Measurements from ENCODE around the gene TRAM2. TPM values are rescaled to one million over a fixed set of nuclear protein-coding genes. Genes with fewer than 3 reads are reported as not detected.

Gene TRAM2
- total and polyA plus RNA-seq, 2 of the 13 experiments (the other 11 are each of a cell fraction or from before 2014, with no cell fraction given) = 49.1 to 72.5 TPM

DNA sequence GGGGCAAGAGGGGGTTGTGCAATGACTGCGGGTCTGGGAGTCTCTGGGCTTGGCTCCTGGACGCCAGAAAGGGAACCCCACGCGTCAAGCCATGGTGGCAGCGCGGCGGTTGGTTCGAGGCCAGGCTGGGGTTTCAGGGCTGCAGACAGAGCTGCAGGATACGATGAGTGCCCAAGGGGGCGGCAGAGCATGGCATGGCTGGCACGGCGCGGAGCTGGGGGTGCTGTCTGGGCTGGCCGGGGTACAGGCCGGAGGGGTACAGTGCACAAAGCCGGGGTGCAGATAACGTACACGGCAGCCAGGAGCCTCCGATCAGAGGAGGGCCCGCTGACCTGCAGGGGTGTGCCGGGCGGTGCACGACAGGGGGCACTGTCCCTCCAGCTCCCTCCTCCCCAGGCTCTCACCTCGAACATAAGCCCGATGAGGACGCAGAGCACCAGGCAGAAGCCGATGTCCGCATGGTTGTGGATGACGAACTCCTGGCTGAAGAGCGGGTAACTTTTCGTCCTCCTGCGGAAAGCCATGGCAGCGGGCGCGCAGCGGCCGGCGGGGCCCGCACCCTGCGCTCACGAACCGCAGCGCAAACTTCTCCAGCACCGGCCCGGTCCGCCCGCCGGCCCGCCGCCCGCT is 353 bp downstream of the TRAM2 start (continued):
- TF ChIP-seq, protein P1, sequence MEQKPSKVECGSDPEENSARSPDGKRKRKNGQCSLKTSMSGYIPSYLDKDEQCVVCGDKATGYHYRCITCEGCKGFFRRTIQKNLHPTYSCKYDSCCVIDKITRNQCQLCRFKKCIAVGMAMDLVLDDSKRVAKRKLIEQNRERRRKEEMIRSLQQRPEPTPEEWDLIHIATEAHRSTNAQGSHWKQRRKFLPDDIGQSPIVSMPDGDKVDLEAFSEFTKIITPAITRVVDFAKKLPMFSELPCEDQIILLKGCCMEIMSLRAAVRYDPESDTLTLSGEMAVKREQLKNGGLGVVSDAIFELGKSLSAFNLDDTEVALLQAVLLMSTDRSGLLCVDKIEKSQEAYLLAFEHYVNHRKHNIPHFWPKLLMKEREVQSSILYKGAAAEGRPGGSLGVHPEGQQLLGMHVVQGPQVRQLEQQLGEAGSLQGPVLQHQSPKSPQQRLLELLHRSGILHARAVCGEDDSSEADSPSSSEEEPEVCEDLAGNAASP (CRISPR knock-in tag; IDR thresholded peaks at IDR 0.05; ENCODE audit: borderline replicate concordance) = peak; percentile 54; the same call in 1 of the 2 replicates
- TF ChIP-seq, protein P2, sequence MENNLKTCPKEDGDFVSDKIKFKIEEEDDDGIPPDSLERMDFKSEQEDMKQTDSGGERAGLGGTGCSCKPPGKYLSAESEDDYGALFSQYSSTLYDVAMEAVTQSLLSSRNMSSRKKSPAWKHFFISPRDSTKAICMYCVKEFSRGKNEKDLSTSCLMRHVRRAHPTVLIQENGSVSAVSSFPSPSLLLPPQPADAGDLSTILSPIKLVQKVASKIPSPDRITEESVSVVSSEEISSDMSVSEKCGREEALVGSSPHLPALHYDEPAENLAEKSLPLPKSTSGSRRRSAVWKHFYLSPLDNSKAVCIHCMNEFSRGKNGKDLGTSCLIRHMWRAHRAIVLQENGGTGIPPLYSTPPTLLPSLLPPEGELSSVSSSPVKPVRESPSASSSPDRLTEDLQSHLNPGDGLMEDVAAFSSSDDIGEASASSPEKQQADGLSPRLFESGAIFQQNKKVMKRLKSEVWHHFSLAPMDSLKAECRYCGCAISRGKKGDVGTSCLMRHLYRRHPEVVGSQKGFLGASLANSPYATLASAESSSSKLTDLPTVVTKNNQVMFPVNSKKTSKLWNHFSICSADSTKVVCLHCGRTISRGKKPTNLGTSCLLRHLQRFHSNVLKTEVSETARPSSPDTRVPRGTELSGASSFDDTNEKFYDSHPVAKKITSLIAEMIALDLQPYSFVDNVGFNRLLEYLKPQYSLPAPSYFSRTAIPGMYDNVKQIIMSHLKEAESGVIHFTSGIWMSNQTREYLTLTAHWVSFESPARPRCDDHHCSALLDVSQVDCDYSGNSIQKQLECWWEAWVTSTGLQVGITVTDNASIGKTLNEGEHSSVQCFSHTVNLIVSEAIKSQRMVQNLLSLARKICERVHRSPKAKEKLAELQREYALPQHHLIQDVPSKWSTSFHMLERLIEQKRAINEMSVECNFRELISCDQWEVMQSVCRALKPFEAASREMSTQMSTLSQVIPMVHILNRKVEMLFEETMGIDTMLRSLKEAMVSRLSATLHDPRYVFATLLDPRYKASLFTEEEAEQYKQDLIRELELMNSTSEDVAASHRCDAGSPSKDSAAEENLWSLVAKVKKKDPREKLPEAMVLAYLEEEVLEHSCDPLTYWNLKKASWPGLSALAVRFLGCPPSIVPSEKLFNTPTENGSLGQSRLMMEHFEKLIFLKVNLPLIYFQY (CRISPR knock-in tag; IDR thresholded peaks at IDR 0.05; ENCODE audit: borderline replicate concordance) = peak; percentile 70; the same call in 1 of the 2 replicates
- no peak for TF ChIP-seq ZNF780A (CRISPR knock-in tag; IDR thresholded peaks at IDR 0.05)
- TF ChIP-seq HOXA5 (CRISPR knock-in tag; IDR thresholded peaks at IDR 0.05) = no peak
- TF ChIP-seq NFRKB (IDR thresholded peaks at IDR 0.05) = no peak
- TF ChIP-seq, protein P3, sequence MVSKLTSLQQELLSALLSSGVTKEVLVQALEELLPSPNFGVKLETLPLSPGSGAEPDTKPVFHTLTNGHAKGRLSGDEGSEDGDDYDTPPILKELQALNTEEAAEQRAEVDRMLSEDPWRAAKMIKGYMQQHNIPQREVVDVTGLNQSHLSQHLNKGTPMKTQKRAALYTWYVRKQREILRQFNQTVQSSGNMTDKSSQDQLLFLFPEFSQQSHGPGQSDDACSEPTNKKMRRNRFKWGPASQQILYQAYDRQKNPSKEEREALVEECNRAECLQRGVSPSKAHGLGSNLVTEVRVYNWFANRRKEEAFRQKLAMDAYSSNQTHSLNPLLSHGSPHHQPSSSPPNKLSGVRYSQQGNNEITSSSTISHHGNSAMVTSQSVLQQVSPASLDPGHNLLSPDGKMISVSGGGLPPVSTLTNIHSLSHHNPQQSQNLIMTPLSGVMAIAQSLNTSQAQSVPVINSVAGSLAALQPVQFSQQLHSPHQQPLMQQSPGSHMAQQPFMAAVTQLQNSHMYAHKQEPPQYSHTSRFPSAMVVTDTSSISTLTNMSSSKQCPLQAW (CRISPR knock-in tag; IDR thresholded peaks at IDR 0.05) = no peak; the same call in none of the 2 replicates
- no peak for TF ChIP-seq NFATC3 (CRISPR knock-in tag; IDR thresholded peaks at IDR 0.05)
- no peak for TF ChIP-seq GPN1 (CRISPR knock-in tag; IDR thresholded peaks at IDR 0.05; ENCODE audit: borderline replicate concordance)
- TF ChIP-seq ZNF3 (CRISPR knock-in tag; IDR thresholded peaks at IDR 0.05) = no peak
- TF ChIP-seq MAFF (IDR thresholded peaks at IDR 0.05; ENCODE audit: low read depth, low read length) = no peak
- TF ChIP-seq, protein P4, sequence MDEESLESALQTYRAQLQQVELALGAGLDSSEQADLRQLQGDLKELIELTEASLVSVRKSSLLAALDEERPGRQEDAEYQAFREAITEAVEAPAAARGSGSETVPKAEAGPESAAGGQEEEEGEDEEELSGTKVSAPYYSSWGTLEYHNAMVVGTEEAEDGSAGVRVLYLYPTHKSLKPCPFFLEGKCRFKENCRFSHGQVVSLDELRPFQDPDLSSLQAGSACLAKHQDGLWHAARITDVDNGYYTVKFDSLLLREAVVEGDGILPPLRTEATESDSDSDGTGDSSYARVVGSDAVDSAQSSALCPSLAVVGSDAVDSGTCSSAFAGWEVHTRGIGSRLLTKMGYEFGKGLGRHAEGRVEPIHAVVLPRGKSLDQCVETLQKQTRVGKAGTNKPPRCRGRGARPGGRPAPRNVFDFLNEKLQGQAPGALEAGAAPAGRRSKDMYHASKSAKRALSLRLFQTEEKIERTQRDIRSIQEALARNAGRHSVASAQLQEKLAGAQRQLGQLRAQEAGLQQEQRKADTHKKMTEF (CRISPR knock-in tag; IDR thresholded peaks at IDR 0.05) = peak; percentile 12; the same call in 1 of the 2 replicates
- 0 out of 2 replicates have a peak, but pooled peaks have one; percentile 18 for TF ChIP-seq ETV6 (CRISPR knock-in tag; conservative IDR thresholded peaks at IDR 0.05)
- TF ChIP-seq RBFOX2 (IDR thresholded peaks at IDR 0.05; ENCODE audit: low read depth, low read length) = peak; percentile 89
- TF ChIP-seq, protein P5, sequence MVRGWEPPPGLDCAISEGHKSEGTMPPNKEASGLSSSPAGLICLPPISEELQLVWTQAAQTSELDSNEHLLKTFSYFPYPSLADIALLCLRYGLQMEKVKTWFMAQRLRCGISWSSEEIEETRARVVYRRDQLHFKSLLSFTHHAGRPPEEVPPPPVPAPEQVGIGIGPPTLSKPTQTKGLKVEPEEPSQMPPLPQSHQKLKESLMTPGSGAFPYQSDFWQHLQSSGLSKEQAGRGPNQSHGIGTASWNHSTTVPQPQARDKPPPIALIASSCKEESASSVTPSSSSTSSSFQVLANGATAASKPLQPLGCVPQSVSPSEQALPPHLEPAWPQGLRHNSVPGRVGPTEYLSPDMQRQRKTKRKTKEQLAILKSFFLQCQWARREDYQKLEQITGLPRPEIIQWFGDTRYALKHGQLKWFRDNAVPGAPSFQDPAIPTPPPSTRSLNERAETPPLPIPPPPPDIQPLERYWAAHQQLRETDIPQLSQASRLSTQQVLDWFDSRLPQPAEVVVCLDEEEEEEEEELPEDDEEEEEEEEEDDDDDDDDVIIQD (CRISPR knock-in tag; IDR thresholded peaks at IDR 0.05; ENCODE audit: low read depth) = no peak
- no peak for TF ChIP-seq PTBP1 (IDR thresholded peaks at IDR 0.05; ENCODE audit: low read depth, low read length, poor library complexity, severe bottlenecking)
- TF ChIP-seq ZNF558 (CRISPR knock-in tag; IDR thresholded peaks at IDR 0.05; ENCODE audit: borderline replicate concordance) = peak; percentile 78; the same call in 1 of the 2 replicates
- no peak for TF ChIP-seq SRF (IDR thresholded peaks at IDR 0.05; ENCODE audit: low read depth, low read length)
- TF ChIP-seq ZNF749 (CRISPR knock-in tag; IDR thresholded peaks at IDR 0.05; ENCODE audit: borderline replicate concordance) = no peak
- TF ChIP-seq, protein P6, sequence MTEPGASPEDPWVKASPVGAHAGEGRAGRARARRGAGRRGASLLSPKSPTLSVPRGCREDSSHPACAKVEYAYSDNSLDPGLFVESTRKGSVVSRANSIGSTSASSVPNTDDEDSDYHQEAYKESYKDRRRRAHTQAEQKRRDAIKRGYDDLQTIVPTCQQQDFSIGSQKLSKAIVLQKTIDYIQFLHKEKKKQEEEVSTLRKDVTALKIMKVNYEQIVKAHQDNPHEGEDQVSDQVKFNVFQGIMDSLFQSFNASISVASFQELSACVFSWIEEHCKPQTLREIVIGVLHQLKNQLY (CRISPR knock-in tag; IDR thresholded peaks at IDR 0.05) = no peak
- peak; percentile 31; the same call in 1 of the 2 replicates for TF ChIP-seq ZNF768 (CRISPR knock-in tag; IDR thresholded peaks at IDR 0.05)

Measured in HepG2 (cell line).